GM19468 (cell line): ENCODE results near the gene PARVG.

Experiments
- ATAC-seq: cut with Tn5 transposase; IDR thresholded peaks from one replicate; pipeline ENCODE4 v1.9.1; 2021; ENCODE audit warnings: mild to moderate bottlenecking, moderate library complexity, moderate number of reproducible peaks; ENCODE audit not compliant: unreplicated experiment; ENCODE audit errors: extremely low read depth

PARVG gene

DNA sequence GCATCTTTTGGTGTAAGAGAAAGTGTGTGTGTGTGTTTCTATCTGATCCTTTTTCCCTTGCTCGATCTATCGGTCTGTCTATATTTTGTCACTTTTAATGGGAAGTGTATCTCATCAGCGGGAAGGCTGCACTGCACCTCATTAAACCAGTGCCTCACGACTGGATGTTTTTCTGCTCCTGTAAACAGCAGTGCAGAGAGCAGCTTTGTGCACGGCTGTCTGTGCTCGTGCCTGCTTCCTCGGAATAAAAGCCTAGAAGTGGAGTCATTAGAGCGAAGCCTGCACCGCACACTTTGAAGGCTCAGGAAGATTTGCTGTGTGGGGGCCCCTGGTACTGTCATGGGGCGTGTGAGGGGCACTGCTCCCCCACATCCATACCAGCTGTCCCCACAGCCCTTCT is 27.0 kb upstream of the PARVG start:
- ATAC-seq, result no peak

DNA sequence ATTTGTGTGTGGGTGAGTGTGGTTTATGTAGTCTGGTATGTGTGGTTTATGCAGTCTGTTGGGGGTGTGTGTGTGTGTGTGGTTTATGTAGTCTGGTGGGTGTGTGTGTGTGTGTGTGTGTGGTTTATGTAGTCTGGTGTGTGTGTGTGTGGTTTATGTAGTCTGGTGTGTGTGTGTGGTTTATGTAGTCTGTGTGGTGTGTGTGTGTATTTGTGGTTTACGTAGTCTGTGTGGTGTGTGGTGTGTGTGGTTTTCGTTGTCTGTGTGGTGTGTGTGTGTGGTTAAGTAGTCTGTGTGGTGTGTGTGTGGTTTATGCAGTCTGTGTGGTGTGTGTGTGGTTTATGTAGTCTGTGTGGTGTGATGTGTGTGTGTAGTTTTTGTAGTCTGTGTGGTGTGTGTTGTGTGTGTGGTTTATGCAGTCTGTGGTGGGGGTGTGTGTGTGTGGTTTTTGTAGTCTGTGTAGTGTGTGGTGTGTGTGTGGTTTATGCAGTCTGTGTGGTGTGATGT is 26.2 kb upstream of the PARVG start:
- ATAC-seq, result no peak

DNA sequence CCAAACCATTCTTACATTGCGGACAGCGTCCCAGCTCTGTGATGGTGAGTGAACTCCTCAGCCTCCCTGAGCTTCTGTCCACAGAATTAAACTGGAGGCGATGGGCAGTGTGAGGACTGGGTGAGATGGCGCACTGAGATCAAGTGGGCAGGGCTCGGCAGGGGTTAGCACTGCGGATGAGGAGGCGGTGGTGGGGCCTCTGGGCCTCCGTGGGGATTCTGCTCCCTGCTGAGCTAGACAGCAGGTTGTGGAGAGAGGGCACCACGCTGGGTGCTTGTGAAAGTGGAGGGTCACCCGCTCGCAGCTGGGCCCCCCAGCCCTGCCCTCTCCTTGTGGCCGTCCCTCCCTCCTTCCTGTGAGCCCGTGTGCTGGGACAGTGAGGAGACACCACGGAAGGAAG is 25.6 kb upstream of the PARVG start:
- no peak for ATAC-seq

DNA sequence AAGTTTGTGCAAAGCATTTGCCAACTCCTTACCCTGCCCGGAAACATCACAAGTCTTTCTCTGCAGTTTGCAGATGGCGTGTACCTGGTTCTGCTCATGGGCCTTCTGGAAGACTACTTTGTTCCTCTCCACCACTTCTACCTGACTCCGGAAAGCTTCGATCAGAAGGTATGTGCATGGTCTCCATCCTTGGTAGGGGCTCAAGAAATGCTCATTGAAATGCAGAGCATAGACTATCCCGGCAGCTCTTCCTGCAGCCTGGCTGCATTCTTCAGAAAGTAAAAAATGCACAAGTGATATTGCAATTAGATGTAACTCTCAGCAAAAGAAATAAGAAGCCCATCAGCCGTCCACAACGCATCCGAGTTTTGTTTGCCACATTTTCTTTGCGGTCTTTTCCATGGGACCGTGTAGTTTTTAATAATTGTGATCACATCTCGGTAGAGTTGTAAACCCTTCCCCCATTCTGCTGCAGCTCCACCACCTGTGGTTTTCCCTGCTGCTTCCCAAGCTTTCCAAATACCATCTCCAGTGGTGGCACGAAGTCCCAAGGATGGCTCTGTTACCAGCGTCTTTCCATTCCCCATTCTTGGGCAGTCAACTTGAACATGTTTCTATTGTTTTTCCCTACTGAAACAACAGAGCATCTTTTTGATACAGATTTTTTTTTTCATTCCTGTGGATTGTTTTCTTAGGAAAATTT is 22.7 kb upstream of the PARVG start:
- no peak for ATAC-seq

DNA sequence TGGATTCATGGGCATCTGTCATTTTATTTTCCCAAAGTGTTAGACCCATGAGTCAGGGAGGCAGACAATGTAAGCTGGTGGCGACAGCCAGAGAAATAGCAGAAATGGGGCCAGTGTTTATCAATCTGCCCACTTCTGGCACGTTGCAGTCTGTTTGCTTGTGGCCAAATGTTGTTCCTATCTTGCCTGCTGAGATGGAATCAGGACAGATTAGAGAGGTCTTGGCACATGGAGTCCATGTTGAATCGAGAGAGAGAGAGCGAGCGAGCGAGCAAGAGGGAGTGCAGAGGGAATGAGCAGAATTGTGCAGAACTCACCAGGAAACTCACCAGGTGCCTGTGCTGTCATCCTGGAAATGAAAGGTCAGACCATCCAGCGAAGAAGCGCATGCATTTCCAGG is 21.9 kb upstream of the PARVG start:
- no peak for ATAC-seq

DNA sequence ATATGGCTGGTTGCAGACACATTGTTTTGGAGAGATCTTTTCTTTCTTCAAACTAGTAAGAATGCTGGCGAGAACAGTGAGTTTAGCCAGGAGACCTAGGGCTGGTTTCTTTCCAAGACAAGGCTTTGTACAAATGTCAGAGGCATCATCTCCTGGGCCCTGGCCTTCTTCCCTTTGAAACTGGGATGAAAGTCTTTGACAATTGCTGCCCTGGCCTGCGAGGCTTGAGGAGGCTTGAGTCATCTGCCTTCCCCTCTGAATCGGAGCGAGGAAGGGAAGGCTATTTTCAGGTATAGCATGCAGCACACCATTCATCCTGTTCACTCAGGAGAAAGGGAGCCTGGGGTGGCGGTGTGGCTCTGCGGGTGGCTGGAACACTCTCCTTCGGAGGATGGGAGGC is 21.5 kb upstream of the PARVG start:
- no peak for ATAC-seq

DNA sequence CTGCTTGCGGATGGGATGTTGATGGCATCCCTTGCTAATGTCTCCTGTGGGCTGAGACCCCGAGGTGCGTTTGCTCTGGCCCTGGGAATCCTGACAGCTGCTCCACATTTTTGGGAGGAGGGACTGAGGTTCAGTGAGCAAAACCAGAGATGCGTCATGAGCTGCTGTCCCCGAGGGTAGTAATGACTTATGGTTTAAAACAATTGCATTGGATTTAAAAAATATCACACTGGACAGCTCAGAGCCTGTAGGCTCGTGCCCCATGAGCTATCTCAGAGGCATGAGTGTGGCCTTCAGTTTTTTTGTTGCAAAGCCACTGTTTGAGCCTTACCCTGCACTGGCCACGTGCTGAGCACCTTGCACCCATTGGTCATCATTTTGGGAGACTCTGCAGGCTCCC is 20.9 kb upstream of the PARVG start:
- no peak for ATAC-seq

DNA sequence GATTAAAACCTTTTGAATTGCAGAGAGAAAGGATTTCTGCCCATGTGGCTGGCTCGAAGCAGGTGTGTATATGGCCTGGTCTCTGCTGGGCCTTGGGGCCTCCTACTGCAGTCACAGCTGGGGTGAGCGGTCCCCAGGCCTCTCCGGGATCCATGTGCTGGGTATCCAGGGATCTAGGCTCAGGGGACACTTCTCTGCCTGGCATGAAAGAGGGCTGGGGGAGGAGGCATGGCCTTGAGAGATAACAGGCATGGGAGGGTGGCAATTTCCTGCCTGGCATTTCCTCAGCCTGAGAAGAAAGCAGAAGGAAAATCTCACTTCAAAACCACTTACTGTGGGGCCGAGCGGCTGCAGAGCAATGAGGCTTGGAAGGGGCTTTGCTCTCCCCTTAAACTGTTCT is 20.3 kb upstream of the PARVG start:
- no peak for ATAC-seq

DNA sequence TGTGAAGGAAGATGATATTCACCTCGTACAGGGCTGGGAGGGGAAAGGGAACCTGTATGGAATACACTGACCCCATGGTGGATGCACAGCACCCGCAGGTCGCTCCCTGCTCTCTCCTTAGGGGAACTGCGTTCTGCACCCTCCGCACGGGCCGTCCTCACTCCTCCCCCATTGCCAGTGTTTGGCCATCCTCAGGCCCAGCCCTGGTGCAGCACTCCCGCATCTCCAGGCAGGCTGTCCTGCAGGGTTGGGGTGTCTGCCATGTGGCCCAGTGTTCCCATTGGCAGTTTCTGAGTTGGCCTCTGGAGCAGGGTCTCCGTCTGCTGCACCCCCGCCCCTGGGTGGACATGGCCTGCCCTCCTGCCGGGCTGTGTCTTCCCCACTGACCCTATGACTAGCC is 19.1 kb upstream of the PARVG start:
- ATAC-seq, result no peak

DNA sequence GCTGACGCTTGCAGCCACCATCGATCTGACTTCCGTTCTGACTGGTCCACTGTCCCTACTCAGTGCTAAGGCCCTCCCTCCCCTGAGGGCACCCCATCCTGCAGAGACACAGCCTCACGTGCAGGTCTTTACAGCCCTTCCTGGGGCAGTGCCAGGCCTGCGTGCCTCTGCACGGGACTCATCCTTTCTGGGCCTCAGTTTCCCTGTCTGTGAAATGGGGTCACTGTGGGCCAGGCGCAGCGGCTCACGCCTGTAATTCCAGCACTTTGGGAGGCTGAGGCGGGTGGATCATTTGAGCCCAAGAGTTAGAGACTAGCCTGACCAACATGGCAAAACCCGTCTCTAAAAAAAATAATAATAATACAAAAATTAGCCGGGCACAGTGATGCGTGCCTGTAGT is 17.8 kb upstream of the PARVG start:
- ATAC-seq, result no peak

DNA sequence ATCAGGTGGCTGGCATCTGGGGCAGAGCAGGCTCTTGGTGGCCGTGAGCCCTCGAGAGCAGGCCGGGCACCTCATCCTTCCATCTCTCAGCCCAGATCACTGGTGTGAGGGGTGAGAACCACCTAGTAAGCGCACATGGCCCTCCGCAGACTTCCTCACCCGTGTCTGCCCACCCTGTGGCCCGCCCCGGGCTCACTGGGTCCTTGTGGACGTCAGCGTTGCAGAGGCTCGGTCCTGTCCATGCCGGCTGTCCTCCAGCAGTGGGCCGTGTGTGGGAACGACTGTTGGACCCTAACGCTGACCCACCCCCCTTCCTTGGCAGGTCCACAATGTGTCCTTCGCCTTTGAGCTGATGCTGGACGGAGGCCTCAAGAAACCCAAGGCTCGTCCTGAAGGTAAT is 17.2 kb upstream of the PARVG start:
- ATAC-seq, result no peak

DNA sequence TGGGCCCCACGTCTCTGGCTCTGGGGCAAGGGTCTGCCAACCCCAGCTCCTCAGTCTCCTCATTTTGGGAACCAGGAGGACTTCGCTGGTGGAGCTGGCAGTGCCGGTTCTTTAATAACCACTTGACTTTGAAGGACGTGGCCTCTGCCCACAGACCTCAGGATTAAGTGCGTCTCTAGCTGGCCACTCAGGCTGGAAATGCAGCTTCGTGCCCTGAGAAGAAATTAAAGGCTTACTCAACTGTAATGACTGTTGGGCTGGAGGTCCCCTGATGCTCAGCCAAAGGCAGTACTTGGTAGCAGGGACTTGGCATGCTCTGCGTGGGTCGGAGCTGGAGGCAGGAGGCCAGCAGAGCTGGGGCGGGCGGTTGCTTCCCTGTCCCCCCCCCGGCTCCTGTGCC is 16.7 kb upstream of the PARVG start:
- no peak for ATAC-seq

DNA sequence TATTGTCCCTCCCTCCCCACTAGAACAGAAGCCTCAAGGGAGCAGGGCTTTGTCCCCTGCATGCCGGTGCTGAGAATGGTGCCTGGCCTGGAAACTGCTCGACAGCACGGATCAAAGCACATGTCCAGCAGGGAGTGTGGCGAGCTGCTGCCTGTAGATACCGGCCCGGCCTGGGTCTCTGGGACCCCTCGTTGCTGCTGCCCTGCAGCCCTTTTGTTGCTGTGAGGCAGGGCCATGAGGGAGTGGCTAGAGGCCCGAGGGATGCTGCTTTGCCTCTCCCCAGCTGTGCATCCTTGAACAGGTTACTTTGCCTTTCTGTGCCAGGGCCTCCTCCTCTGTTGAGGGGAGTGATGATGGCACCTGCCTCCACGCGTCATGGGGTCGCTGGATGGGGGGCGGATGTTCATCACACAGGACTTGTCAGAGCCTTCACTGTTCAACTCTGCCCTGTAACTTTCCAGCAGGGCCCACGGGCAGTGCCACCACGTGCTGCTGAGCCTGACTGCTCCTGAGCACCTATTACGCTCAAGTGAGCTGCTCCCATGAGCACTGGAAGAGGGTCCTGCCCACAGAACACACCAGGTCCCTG is 15.3 kb upstream of the PARVG start:
- ATAC-seq, result no peak

DNA sequence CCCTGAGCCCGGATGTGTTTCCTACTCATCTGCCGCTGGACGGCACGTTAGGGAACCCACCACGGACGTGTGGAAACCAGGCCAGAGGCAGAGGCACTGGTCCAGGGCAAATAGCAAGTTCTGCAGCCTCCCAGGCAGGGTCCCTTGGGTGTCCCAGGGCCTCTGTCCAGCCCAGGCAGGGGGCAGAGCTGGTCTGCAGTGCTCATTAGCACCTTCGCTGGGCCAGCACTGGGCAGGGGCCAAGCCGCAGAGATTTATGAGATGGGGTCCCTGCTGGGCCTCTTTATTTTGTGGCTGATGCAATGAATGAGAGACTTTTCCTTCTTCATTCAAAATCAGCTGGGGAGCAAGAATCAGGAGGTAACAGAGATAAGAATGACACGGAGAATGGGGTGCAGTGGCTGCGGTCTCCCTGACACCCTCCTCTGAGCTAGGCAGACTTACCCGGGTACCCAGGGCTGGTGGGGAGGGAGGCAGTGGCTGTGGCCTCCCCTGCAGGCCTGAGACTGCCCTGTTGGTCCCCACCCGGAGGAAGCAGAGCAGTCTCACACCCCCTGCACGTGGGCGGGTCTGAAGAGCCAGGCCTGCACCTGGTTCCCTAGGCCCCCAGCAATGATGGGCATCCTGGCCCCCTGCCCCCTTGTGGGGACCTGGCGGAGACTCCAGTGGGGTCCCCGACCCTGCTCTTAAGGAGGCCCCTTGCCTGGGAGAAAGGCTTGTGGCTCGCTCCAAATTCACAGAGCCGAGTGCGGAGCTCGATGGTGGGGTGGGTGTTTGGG is 14.0 kb upstream of the PARVG start:
- no peak for ATAC-seq

DNA sequence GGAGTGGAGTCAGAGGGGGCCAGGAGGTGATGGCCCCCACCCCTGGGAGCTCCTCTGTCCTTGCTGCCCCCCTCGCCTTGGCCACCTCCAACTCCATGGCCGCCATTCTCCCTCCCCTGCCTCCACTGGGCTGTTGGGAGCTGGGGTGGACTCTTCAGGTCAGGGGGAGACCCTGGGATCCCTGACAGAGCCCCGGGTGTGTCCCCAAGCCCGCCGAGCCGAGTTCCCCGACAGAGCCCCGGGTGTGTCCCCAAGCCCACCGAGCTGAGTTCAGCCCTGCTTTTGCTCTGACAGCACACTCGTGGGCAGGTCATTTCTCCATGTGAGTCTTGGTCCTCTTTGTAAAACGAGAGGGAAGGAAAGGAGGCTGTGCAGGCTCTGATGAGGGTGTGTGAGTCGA is 13.2 kb upstream of the PARVG start:
- no peak for ATAC-seq

DNA sequence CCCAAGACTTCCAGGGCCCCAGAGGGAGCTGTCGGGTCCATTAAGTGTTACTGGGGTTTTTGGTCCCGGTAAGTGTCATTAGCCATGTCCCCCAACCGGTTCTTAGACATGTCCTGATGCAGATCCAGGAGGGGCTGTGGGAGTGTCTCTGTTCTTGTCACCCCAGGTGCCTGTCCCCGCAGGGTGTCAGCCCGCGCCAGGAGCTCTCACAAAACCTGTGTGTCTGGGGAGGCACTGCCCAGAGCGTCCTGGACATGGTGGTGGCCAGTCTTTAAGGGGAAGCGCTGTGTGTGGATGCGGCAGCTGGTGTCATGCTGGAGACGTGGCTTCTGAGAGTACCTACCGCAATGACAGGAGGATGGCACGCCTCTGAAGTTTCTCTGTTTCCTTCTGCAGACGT is 12.5 kb upstream of the PARVG start:
- ATAC-seq, result no peak

DNA sequence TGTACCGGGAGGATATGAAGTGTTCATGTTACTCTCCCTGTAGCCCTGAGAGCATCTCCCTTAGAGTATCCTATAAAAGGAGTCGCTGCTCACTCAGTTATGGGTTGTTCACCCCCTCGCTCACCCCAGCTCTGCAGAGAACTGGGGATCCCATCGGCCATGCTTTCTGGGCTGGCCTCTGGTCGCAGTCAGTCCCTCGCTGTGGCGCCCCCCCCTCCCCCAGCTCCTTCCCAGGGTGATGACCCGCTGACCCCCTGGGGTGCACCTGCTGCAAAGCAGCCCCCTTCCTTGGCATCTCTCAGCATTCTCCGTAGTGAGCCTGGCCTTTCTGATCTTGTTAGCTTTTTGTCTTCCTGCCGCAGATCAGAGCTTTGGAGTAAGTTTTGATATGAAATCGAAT is 10.3 kb upstream of the PARVG start:
- no peak for ATAC-seq

DNA sequence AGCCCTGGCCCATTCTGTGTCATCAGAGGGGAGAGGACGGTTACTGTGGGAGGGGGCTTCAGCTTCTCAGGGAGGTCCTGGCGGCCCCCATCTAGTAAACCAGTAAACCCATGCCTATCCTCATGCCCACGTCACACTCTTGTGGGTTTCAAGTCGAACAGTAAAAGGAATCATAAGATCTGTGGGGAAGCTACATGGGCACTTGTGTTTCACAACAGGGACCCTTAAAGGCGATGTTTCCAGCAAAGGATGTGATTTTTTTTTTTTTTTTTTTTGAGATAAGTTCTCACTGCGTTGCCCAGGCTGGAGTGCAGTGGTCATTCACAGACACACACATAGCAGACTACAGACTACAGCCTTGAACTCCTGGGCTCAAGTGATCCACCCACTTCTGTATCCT is 9.2 kb upstream of the PARVG start:
- no peak for ATAC-seq

DNA sequence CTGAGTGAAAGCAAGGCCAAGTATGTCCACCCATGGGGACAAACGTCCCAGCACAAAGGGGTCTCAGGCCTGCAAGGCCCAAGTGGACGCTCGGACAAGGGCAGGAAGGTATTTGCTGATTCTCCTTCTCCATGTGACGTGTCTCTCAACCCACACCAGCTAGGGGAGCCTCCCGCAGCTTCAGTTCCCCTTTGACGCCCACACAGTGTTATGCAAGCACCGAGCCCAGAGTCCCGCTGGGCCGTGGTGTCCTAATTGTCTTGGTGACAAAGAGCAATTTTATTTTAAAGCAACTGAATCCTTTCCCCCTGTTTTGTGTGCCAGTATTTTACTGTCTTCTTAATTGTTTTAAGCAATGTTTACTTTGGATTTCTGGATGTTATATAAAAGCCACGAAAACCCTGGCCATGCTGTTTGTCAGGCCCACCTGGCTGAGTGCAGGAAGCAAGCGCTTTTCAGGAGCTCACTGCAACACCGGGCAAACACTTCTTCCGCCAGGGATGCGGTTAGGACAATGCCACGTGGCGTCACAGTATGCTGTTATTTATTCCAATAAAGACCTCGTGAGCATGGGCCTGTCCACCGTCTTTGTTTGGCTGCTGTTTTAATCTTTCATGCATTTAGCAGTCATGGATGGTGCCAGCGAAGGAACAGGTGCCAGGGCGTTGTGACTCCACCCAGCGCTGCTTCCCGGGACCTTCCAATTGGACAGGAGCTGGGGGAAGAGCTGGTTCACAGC is 8.2 kb upstream of the PARVG start:
- no peak for ATAC-seq

DNA sequence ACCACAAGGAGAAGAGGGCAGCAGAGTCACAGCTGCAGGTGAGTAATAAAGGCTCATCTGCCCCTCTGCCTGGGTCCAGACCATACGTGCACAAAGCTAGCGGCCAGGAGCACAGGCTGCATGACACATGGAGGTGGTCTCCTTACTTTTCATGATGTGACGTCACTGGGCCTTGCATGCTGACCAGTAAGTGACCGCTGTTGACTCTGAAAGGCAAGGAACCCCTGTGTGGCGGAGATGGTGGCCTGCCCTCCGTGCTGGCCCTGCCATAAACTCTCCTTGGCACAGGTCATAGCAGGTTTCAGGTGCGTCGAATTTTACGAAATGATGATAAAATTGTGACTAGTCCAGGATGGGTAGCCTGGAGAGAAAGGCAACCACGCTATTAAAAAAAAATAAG is 7.6 kb upstream of the PARVG start:
- no peak for ATAC-seq

DNA sequence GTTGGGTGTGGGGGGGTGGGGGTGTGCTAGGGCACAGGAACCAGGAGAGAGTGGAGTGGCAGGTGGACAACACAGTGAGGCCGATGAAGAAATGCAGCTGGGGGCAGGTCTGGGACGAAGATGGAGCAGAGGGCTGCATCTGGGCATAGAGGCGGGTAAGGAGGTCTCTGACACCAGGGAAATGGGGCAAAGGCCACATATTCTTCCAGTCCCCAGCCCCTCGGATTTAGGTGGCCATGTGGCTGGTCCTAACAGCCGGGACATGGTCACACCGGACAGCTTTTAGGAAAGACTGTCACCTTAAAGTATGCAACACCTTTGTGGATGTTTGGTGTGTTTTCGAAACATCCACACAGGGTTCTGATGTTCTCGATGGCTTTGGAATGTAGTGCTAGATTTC is 5.0 kb upstream of the PARVG start:
- no peak for ATAC-seq
